SK-MEL-5 (cell line): ENCODE measurements around the gene DENND6B. TPM values are rescaled to one million over a fixed set of nuclear protein-coding genes. Genes with fewer than 3 reads are reported as not detected.
"Not testable (repeated sequence)": the region's sequence is repeated elsewhere in the genome, so short reads cannot be mapped to it uniquely, and the experiment has no call there.

Experiments used
- DNase-seq: peaks from one replicate; pipeline ENCODE4 v3.0.0-alpha.2; 2016; ENCODE audit warnings: low read depth, low spot score
- in situ Hi-C: cut with HindIII; loops from 2 replicates; pipeline ENCODE4 v1.10.0; 2016; ENCODE audit warnings: low sequenced_read_pairs, high pct_unique_total_duplicates, low pct_unique_long_range_greater_than_20kb
- total RNA-seq: library from RNA; depleted of rRNA; stranded (reverse); fragments of >200 nt; shearing (Covaris generic); gene quantifications from 2 replicates; pipeline ENCODE4 v1.2.3, GENCODE V29; 2014

DENND6B gene
- total RNA-seq, 1 experiment from 2014 or later: 0.66 TPM

- DNase-seq: no peak
- in situ Hi-C loops: no loop called here
These were observed 43.0 kb downstream of the DENND6B start for GRCh38 chr22:50283821-50284220.

DNA sequence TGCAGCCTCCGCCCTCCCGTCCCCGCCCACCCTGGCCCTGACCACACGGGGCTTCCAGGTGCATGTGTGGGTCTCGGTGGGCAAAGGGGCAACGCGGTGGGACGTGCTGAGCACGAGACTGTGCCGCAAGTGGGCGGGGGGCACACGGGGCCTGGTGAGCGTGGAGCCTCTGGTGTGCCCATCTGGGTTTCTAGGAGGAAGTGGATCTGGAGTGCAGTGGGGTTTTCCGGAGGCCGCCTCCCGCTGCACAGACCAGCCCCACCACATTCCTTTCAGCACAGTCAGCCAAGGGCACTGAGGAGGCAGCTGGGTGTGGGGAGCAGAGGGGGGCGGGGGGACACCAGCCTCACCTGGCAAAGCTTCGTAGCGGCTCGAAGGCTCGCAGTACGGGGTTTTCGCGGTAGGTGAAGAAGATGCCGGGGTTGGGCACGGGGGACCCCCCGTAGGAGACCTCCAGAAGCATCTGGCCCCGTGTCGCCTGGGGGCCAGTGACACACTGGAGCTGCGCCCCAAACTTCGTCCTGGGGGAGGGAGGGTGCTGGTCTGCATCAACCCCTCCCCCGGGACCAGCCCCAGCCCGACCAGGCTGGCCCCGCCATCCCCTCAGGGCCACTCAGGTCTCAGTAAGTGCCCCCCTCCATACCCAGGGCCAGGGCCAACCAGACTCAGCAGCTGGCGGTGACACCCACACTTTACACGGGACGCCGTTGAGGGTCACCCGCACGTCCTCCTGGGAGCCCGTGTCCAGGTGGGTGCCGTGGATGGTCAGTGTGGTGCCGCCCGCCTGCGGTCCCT, 44.3 kb downstream of the DENND6B start:
- no peak for DNase-seq
- in situ Hi-C loops: no loop called here

DNA sequence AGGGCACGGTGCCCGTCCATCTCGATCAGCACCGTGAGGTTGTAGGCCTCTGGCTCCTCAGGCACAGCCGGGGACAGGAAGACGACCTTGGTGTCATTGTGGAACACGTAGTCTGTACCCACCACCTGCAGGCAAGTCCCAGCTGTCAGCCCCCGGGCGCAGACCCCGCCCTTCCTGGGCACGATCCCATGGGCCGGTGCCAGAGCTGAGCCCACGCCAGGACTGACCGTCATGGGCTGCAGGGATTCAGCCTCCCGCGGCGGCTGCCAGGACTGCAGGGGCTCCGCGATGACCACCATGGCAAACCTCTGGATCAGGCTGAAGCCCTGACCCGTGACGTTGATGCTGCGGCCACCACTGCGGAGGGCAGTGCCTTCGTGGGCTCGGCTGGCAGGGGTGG, 44.9 kb downstream of the DENND6B start:
- no peak for DNase-seq
- in situ Hi-C loops: no loop called here

DNA sequence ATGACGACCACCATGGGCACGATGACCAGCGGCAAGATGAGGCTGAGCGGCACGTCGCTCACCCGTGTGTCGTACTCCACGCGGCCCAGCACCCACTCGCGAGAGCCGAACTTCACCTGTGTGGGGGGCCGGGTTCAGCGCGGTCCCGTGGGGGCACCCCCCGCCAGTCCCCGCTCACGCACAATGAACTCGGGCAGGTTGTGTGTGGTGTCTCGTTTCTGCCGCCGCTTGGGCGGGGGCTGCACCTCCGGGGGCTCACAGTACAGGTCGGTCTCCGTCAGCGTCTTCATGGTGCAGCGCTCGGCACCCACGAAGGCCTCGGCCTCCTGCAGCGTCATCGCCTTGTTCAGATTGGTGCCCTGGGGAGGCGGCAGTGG, 45.4 kb downstream of the DENND6B start:
- in situ Hi-C loops: no loop called here
- DNase-seq: no peak

- in situ Hi-C loops: no loop called here
- no peak for DNase-seq
These were observed 46.0 kb downstream of the DENND6B start for GRCh38 chr22:50280708-50281383.

GRCh38 chr22:50280022-50280707, 46.6 kb downstream of the DENND6B start:
- DNase-seq: no peak
- in situ Hi-C loops: no loop called here

DNA sequence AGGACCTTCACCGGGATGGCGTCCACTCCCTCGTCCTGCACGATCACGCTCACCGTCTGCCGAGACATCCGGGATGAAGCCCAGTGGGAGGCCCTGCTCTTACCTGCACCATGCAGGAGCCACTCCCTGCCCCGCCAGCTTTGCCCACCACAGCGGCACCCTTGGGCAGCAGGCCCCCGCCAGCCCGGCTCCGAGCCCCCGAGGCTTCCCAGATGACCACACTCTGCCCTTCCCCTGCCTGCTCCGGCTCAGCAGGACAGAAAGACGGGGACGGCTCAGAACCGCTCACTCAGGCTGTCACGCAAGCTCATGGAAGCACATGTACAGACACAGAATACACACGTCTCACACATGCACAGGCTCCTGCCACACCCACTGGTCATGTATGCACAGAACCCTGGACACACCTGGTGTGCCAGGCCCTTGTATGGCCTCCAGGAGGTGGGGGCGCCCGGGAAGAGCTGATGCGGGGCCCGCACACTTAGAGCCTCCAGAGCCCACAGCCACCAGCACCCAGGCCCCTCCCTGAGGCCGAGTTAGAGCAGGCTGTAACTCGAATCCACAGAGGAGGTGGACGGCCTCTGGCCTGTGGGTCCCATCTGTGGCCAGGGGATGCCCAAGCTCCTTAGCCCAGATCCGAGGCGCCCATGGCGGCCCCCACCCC, 47.7 kb downstream of the DENND6B start:
- in situ Hi-C loops: no loop called here

DNA sequence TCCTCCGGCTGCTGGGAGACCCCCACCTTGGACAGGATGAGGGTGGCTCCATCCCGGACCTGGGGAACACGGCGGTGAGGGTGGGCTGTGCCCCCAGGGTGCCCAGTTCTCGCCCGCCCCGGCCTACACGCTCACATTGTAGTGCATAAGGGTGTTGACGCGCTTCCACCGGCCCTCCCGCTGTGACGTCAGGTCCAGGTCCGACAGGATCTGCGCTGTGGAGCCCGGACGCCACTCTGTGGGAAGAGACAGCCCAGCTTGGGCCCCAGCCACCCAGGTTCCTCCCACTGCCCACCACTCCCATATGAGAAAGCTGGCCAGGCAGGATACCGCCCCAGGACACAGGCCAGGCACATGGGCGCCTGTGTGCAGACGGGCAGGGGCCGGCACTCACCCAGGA, 48.4 kb downstream of the DENND6B start:
- no peak for DNase-seq
- in situ Hi-C loops: no loop called here

More for the DNA sequence above, 47.7 kb downstream of the DENND6B start:
- DNase-seq: no peak

DNA sequence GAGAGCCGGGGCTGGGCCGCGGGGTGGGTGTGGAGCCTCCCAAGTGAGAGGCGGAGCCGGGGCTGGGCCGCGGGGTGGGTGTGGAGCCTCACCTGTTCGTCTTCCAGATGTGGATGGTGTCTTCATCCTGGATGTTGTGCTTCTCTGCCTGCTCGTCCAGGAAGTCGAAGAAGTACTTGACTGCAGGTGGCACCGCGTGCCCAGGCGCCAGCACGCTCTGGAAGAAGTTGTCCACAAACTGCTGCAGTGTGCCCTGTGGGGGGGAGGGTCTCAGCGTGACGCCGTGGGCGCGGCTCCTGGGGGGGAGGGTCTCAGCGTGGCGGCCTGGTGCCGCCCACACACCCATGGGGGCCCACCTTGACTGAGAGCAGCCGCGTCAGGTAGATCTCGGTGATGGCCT, 49.1 kb downstream of the DENND6B start:
- in situ Hi-C loops: no loop called here
- no peak for DNase-seq

- in situ Hi-C loops: no loop called here
- peak; percentile 55 for DNase-seq
These were observed 50.7 kb downstream of the DENND6B start for GRCh38 chr22:50276143-50276542.

GRCh38 chr22:50275181-50276055, 51.4 kb downstream of the DENND6B start:
- DNase-seq: no peak
- in situ Hi-C loops: no loop called here

DNA sequence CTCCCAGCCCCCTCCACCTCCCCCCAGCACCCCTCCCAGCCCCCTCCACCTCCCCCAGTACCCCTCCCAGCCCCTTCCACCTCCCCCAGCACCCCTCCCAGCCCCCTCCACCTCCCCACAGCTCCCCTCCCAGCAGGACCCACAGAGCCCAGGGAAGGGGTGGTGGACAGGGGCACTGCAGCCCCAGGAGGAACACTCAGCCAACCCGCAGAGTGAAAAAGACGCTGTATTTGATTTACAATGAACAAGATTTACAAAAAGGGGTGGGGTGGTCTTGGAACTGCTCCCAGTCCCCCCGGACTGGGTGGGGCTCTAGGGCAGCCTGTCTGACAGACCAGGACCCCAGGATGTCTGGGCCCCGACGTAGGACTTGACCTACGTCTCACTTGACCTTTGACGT, 52.0 kb downstream of the DENND6B start:
- in situ Hi-C loops: no loop called here

DNA sequence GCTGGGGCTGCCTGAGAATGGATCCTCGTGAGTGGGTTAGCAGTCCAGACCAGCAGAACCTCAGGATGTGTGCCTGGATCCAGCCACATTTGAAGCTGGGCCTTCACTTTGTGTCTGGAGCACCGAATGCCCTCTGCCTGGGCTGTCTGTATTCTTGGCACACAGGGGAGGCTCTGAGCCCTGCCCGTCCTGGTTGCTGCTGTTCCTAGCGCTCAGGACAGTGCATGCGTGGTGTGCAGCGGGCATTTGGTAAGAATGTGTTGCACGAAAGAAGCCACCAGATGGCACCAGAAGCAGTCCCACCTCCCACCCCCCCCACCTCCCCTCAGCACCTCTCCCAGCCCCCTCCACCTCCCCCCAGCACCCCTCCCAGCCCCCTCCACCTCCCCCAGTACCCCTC, 52.5 kb downstream of the DENND6B start:
- in situ Hi-C loops: no loop called here
- peak; percentile 84 for DNase-seq

More for the DNA sequence above, 52.0 kb downstream of the DENND6B start:
- no peak for DNase-seq

DNA sequence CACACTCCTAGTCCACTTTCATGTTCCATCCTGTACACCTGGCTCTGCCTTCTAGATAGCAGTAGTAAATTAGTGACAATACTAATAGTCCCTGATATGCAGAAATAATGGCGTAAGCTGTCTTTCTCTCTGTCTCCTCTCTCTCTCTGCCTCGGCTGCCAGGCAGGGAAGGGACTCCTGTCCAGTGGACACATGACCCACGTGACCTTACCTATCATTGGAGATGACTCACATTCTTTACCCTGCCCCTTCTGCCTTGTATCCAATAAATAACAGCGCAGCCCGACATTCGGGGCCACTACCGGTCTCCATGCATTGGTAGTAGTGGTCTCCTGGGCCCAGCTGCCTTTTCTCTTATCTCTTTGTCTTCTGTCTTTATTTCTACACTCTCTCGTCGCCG, 53.0 kb downstream of the DENND6B start:
- DNase-seq, in situ Hi-C loops: not testable (repeated sequence)

DNA sequence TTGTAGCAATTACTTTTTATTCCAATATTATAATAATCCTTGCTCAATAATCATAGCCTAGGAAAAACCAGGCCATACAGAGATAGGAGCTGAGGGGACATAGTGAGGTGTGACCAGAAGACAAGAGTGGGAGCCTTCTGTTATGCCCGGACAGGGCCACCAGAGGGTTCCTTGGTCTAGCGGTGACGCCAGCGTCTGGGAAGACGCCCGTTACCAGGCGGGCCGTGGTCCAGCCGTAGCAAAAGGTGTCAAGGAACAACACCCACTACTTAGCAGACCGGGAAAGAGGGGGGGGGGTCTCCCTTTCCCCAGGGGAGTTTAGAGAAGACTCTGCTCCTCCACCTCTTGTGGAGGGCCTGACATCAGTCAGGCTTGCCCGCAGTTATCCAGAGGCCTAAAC, 53.5 kb downstream of the DENND6B start:
- DNase-seq, in situ Hi-C loops: not testable (repeated sequence)

DNA sequence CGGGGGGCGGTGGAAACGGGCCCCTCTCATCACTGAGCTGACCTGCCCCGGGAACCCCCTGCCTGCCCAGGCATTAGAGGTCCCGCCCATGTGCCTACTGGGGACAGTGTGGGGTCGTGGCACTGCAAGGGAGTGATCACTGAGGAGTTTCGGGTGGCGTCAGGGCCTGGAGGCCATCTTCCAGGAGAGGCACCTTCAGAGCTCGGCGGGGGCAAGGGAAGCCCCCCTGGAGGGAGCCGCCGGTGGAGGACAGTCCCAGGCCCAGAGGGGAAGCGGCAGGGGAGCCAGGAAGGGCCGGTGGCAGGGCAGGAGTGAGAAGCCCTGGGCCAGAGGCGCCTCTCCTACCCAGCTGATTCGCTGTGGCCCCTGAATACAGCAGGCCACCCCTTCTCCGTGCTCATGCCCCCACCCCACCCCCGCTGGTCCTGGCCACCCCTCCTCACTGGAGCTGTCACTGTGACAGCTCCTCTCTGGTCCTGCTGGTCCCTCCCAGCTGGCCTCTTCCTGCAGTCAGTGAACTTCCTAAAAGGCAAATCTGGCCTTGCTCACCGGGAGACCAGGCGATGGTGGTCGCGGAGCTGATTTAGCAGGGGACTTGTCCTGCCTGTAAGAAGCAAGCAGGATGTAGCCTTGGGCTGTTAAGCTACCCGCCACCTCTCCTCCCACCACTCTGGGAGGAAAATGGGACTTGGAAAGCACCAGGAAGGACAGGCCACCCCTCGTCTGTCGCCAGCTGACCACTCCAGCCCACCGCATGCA, 54.6 kb downstream of the DENND6B start:
- in situ Hi-C loops: no loop called here
- no peak for DNase-seq
